Right cardiac atrium (tissue), 5 donors: ENCODE results near the gene ZBTB47. TPM values are rescaled to one million over a fixed set of nuclear protein-coding genes. Genes with fewer than 3 reads are reported as not detected.
A peak's percentile ranks its signal among the peaks of the same experiment; 100 is the strongest.

Experiments used
- ATAC-seq, 2 donors: fragments of 200-7000 bp; cut with Tn5 transposase; one replicate each; pipeline versions ENCODE4 v1.8.0 to v1.9.1; 2020; ENCODE audit warnings: moderate library complexity in 2 of 2, mild to moderate bottlenecking in 1 of 2
- DNase-seq, 3 donors: peaks; one replicate each; pipeline ENCODE4 v3.0.0-alpha.2; 2020
- H3K27ac ChIP-seq: one replicate; pipeline ENCODE4 v1.5.1; 2013; ENCODE audit warnings: mild to moderate bottlenecking, low read length, control low read depth, moderate library complexity
- H3K27me3 ChIP-seq: one replicate; pipeline ENCODE4 v1.6.1; 2013; ENCODE audit not compliant: control insufficient read depth, insufficient read depth
- H3K4me1 ChIP-seq: one replicate; pipeline ENCODE4 v1.6.1; 2013; ENCODE audit warnings: low read length; ENCODE audit not compliant: control insufficient read depth, insufficient read depth
- H3K4me3 ChIP-seq: one replicate; pipeline ENCODE4 v1.5.1; 2013; ENCODE audit warnings: low read length, control low read depth
- H3K9me3 ChIP-seq: one replicate; pipeline ENCODE4 v1.6.1; 2013; ENCODE audit warnings: low read length; ENCODE audit not compliant: control insufficient read depth
- WGBS: extraction: QIAGEN DNeasy Blood & Tissue Kit; methylation state at CpG from one replicate; pipeline ENCODE4 v1.1.7; 2013; 5-methylcytosine and 5-hydroxymethylcytosine counted together
- intact Hi-C, 4 donors: fragments of 100-400 bp; cut with DNase I; formaldehyde crosslinking; loops; one replicate each; pipeline versions ENCODE4 v1.11.0 to v1.14.0; 2022 to 2023
- polyA plus RNA-seq: library from polyadenylated mRNA; stranded (reverse); fragments of 200-250 nt; gene quantifications from one replicate; pipeline ENCODE4 v1.2.3, GENCODE V29; 2013
- total RNA-seq, 4 donors: library from RNA; stranded (reverse); fragmentation: NEBNext Ultra II Directional; extraction: Animal tissue kit (Norgen Biotek cat#: 25700); gene quantifications; one replicate each; pipeline ENCODE4 v1.2.1, GENCODE V29; 2021
- donor health status: healthy with polysubstance abuse.
- donor health status: DM: no; HTN: yes; CAD: no.
- donor health status: DM: no; HTN: no; CAD: no.
- donor health status: DM: no; HTN: yes; CAD: no; lungs with severe emphysema.
- donor health status: DM: yes; HTN: yes; CAD: no.

The ZBTB47 gene
- total and polyA plus RNA-seq, 5 donors = 99.5 to 141 (median 113) TPM

GRCh38 chr3:42652611-42653302 is 740 bp upstream of the ZBTB47 start:
- Histone ChIP-seq H3K27me3 (no peaks in the 10 kb centered on the region), H3K4me1 (peaks cover 18% of the 10 kb centered on the region), H3K9me3 (no peaks in the 10 kb centered on the region), H3K4me3 (peak overlapping the region; percentile 82), H3K27ac (peak overlapping the region; percentile 72)
- peak; percentile 73 to 84 (median 80) for DNase-seq
- intact Hi-C loops = loop anchor here in 3 of 4 donors (10.0 kb wide), 2 partner anchors 48 to 92 kb away; partner anchors contain the start of gene NKTR (in 2 of the 3)
- WGBS = 16% methylated on average over 7 of the region's 7 CpGs
- ATAC-seq = peak; percentile 40 to 66

GRCh38 chr3:42653303-42653559 is 266 bp upstream of the ZBTB47 start:
- peaks cover 18% of the 10 kb centered on the region for H3K4me1 ChIP-seq
- peak overlapping the region; percentile 72 for H3K27ac ChIP-seq
- intact Hi-C loops = loop anchor here in 3 of 4 donors (10.0 kb wide), 2 partner anchors 48 to 92 kb away; partner anchors contain the start of gene NKTR (in 2 of the 3)
- H3K4me3 ChIP-seq = peak overlapping the region; percentile 82
- DNase-seq (no peak), ATAC-seq (peak; percentile 17 to 32)
- H3K27me3 ChIP-seq = no peaks in the 10 kb centered on the region
- H3K9me3 ChIP-seq = no peaks in the 10 kb centered on the region
- WGBS = 34% methylated on average over 3 of the region's 3 CpGs

GRCh38 chr3:42654331-42655201 is 1.1 kb downstream of the ZBTB47 start:
- DNase-seq (peak; percentile 72 to 90 (median 89)), ATAC-seq (peak; percentile 49 to 51)
- Histone ChIP-seq H3K4me3 (peak overlapping the region; percentile 82), H3K27ac (peak overlapping the region; percentile 94), H3K9me3 (no peaks in the 10 kb centered on the region), H3K27me3 (no peaks in the 10 kb centered on the region), H3K4me1 (peaks cover 18% of the 10 kb centered on the region)
- under 1% methylated on average over 94 of the region's 94 CpGs for WGBS
- intact Hi-C loops = loop anchor here in 3 of 4 donors (2.0 to 10.0 kb wide), 4 partner anchors 50 to 90 kb away; partner anchors contain the start of gene NKTR (in 2 of the 3)

GRCh38 chr3:42655331-42655888 is 1.9 kb downstream of the ZBTB47 start:
- peak in 2 of 3 donors; percentile 76 to 81 for DNase-seq
- 40% methylated on average over 4 of the region's 4 CpGs for WGBS
- Histone ChIP-seq H3K9me3 (no peaks in the 10 kb centered on the region), H3K27me3 (no peaks in the 10 kb centered on the region), H3K4me3 (peak overlapping the region; percentile 82), H3K4me1 (peaks cover 18% of the 10 kb centered on the region), H3K27ac (peak overlapping the region; percentile 94)
- ATAC-seq = peak in 1 of 2 donors; percentile 1
- intact Hi-C loops = loop anchor here in 3 of 4 donors (2.0 to 10.0 kb wide), 4 partner anchors 51 to 89 kb away; partner anchors contain the start of gene NKTR (in 2 of the 3)

GRCh38 chr3:42655980-42656679 is 2.6 kb downstream of the ZBTB47 start:
- no peaks in the 10 kb centered on the region for H3K27me3 ChIP-seq
- ATAC-seq (peak in 1 of 2 donors; percentile 6), DNase-seq (peak in 2 of 3 donors; percentile 69)
- H3K9me3 ChIP-seq = no peaks in the 10 kb centered on the region
- peak overlapping the region; percentile 94 for H3K27ac ChIP-seq
- peaks cover 15% of the 10 kb centered on the region for H3K4me1 ChIP-seq
- WGBS = 79% methylated on average over 6 of the region's 6 CpGs
- intact Hi-C loops = loop anchor here in 3 of 4 donors (2.0 to 10.0 kb wide), 4 partner anchors 51 to 89 kb away; partner anchors contain the start of gene NKTR (in 2 of the 3)
- H3K4me3 ChIP-seq = no peak overlapping the region

GRCh38 chr3:42656680-42657610 is 3.4 kb downstream of the ZBTB47 start:
- peak overlapping the region; percentile 7 for H3K27ac ChIP-seq
- intact Hi-C loops = loop anchor here in 3 of 4 donors (5.0 to 10.0 kb wide), 3 partner anchors 52 to 88 kb away; partner anchors contain the start of gene NKTR (in 2 of the 3)
- ATAC-seq (no peak), DNase-seq (peak in 1 of 3 donors; percentile 43)
- peaks cover 10% of the 10 kb centered on the region for H3K4me1 ChIP-seq
- H3K9me3 ChIP-seq = no peaks in the 10 kb centered on the region
- H3K4me3 ChIP-seq = no peak overlapping the region
- H3K27me3 ChIP-seq = no peaks in the 10 kb centered on the region
- WGBS = 84% methylated on average over 9 of the region's 9 CpGs

GRCh38 chr3:42657675-42658074 is 4.2 kb downstream of the ZBTB47 start:
- no peak for ATAC-seq
- H3K27ac ChIP-seq = peak overlapping the region; percentile 7
- no peak for DNase-seq
- 83% methylated on average over 4 of the region's 4 CpGs for WGBS
- no peaks in the 10 kb centered on the region for H3K9me3 ChIP-seq
- intact Hi-C loops = loop anchor here in 3 of 4 donors (5.0 to 10.0 kb wide), 3 partner anchors 53 to 87 kb away; partner anchors contain the start of gene NKTR (in 2 of the 3)
- H3K4me1 ChIP-seq = peaks cover 3% of the 10 kb centered on the region
- H3K27me3 ChIP-seq = no peaks in the 10 kb centered on the region
- H3K4me3 ChIP-seq = no peak overlapping the region

GRCh38 chr3:42658091-42658770 is 4.7 kb downstream of the ZBTB47 start:
- Histone ChIP-seq H3K27ac (peak overlapping the region; percentile 7), H3K4me3 (no peak overlapping the region), H3K4me1 (peaks cover 3% of the 10 kb centered on the region), H3K27me3 (no peaks in the 10 kb centered on the region), H3K9me3 (no peaks in the 10 kb centered on the region)
- 79% methylated on average over 34 of the region's 34 CpGs for WGBS
- no peak for ATAC-seq
- intact Hi-C loops = loop anchor here in 3 of 4 donors (5.0 to 10.0 kb wide), 3 partner anchors 53 to 87 kb away; partner anchors contain the start of gene NKTR (in 2 of the 3)
- peak in 2 of 3 donors; percentile 62 to 64 for DNase-seq
